HG02852 (cell line): ENCODE measurements around the gene LRRC3.

Experiments
- ATAC-seq: cut with Tn5 transposase; IDR thresholded peaks from one replicate; pipeline ENCODE4 v1.9.1; 2021; ENCODE audit warnings: mild to moderate bottlenecking, moderate library complexity; ENCODE audit not compliant: unreplicated experiment

Gene LRRC3

GRCh38 chr21:44509539-44509938 lies 54.2 kb downstream of the LRRC3 start:
- no peak for ATAC-seq

GRCh38 chr21:44510109-44510507 lies 54.8 kb downstream of the LRRC3 start:
- no peak for ATAC-seq

- no peak for ATAC-seq
These were observed 55.4 kb downstream of the LRRC3 start for GRCh38 chr21:44510508-44511218.

- ATAC-seq: no peak
These were observed 56.1 kb downstream of the LRRC3 start for GRCh38 chr21:44511219-44511937.
